OCI-LY7 (cell line): ENCODE measurements around the gene RIMS1. TPM values are rescaled to one million over a fixed set of nuclear protein-coding genes. Genes with fewer than 3 reads are reported as not detected.

ENCODE experiments used
- BruUV-seq: library from RNA; stranded (reverse); fragments of 400-500 nt; replicated peaks from 2 replicates; lab custom pipeline; 2021; lab: Mats Ljungman, UMichigan
- CTCF ChIA-PET: fragments of 300-600 bp; sonication (Branson Sonifier 250); formaldehyde crosslinking; loops from one replicate; lab custom pipeline; 2022; ENCODE audit warnings: antibody characterized with exemption; ENCODE audit not compliant: unreplicated experiment; lab: Charles Lee
- POLR2A ChIA-PET: fragments of 300-600 bp; sonication (Branson Sonifier 250); formaldehyde crosslinking; loops from one replicate; lab custom pipeline; 2022; ENCODE audit warnings: antibody characterized with exemption; lab: Charles Lee
- DNase-seq: peaks from one replicate; pipeline ENCODE4 v3.0.0-alpha.2; 2015; ENCODE audit warnings: low spot score
- H2AFZ ChIP-seq: fragments of 200-600 bp; sonication (generic), shearing (Covaris generic); 2 replicates; pipeline ENCODE4 v1.6.1; 2014; ENCODE audit warnings: mild to moderate bottlenecking, antibody characterized with exemption, low read length, moderate library complexity
- H3K27ac ChIP-seq: fragments of 200-600 bp; sonication (generic); 2 replicates; pipeline ENCODE4 v1.5.1; 2014; ENCODE audit warnings: mixed run types, low read depth, mild to moderate bottlenecking, moderate library complexity, low read length, inconsistent platforms; ENCODE audit not compliant: poor library complexity, severe bottlenecking
- H3K36me3 ChIP-seq: fragments of 200-600 bp; sonication (generic); 2 replicates; pipeline ENCODE4 v1.6.1; 2014; ENCODE audit warnings: mild to moderate bottlenecking, antibody characterized with exemption, low read length, moderate library complexity, mixed read lengths; ENCODE audit not compliant: insufficient read depth
- H3K4me1 ChIP-seq: fragments of 200-600 bp; sonication (generic); 2 replicates; pipeline ENCODE4 v1.5.1; 2014; ENCODE audit warnings: mild to moderate bottlenecking, low read length; ENCODE audit not compliant: insufficient read depth, poor library complexity, severe bottlenecking
- H3K4me2 ChIP-seq: fragments of 200-600 bp; sonication (generic); 2 replicates; pipeline ENCODE4 v1.6.1; 2014; ENCODE audit warnings: mild to moderate bottlenecking, low read length
- H3K4me3 ChIP-seq: fragments of 200-600 bp; sonication (generic); 2 replicates; pipeline ENCODE4 v1.5.1; 2014; ENCODE audit warnings: mild to moderate bottlenecking, low read depth, low read length; ENCODE audit not compliant: poor library complexity, severe bottlenecking
- H3K79me2 ChIP-seq: fragments of 200-600 bp; sonication (generic); 2 replicates; pipeline ENCODE4 v1.6.1; 2016; ENCODE audit warnings: low read depth, mild to moderate bottlenecking, low read length, moderate library complexity, mixed read lengths; ENCODE audit not compliant: insufficient read depth
- H3K9me2 ChIP-seq: fragments of 200-600 bp; sonication (generic); 2 replicates; pipeline ENCODE4 v1.6.1; 2016; ENCODE audit warnings: mild to moderate bottlenecking, low read length, mixed read lengths; ENCODE audit not compliant: insufficient read depth
- H3K9me3 ChIP-seq: fragments of 200-600 bp; sonication (generic); 2 replicates; pipeline ENCODE4 v1.6.1; 2014; ENCODE audit warnings: mild to moderate bottlenecking, mixed run types, low read length, mixed read lengths
- H4K20me1 ChIP-seq: fragments of 200-600 bp; sonication (generic); 2 replicates; pipeline ENCODE4 v1.6.1; 2014; ENCODE audit warnings: mild to moderate bottlenecking, antibody characterized with exemption, low read length, moderate library complexity, mixed read lengths; ENCODE audit not compliant: insufficient read depth
- CTCF ChIP-seq: fragments of 200-600 bp; sonication (generic); conservative IDR thresholded peaks from 2 replicates; pipeline ENCODE4 v1.5.1; 2014; ENCODE audit warnings: mild to moderate bottlenecking, antibody characterized with exemption, low read length, moderate library complexity, mixed read lengths
- EZH2phosphoT487 ChIP-seq: fragments of 200-600 bp; sonication (generic); IDR thresholded peaks from 2 replicates; pipeline ENCODE4 v1.6.1; 2018; ENCODE audit warnings: low read depth, borderline replicate concordance, mild to moderate bottlenecking, mixed run types, antibody characterized with exemption, low read length, moderate library complexity, mixed read lengths
- intact Hi-C: fragments of 100-400 bp; cut with micrococcal nuclease; formaldehyde crosslinking; loops from one replicate; pipeline ENCODE4 v1.10.0; 2022; ENCODE audit not compliant: unreplicated experiment
- total RNA-seq, 2 experiments: library from RNA; depleted of rRNA in 1 of 2; stranded (reverse); fragments of >200 nt in 1 of 2; shearing (Covaris generic) in 1 of 2; gene quantifications; 2 replicates each; pipeline ENCODE4 v1.2.3, GENCODE V29; 2014 to 2022

RIMS1 gene
- total RNA-seq, 2 experiments from 2014 or later = not detected

DNA sequence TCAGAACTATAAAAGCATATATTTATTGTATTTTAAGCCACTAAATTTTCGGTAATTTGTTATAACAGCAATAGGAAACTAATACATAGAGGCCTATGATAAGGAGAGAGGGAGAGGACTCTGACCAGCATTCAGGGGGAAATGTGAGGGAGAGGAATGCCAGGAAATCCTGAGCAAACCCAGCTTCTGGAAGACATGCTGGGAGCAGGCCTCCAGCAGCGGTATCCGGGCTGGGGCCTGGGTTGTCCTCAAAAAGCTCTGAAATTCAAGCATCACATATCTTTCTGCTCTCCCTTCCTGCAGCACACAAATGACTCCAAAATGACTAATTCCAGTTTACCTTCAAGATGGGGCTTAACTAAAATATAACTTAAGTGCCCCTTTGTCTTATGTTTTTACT lies 33.4 kb upstream of the RIMS1 start:
- intact Hi-C loops = no loop called here
- ChIA-PET CTCF (no interaction called here), POLR2A (no interaction called here)
- H3K9me3 ChIP-seq = no peaks in the 10 kb centered on the region
- no peaks in the 10 kb centered on the region for H3K36me3 ChIP-seq
- no peaks in the 10 kb centered on the region for H3K79me2 ChIP-seq
- H2AFZ ChIP-seq = no peak overlapping the region
- TF ChIP-seq CTCF (no peak), EZH2phosphoT487 (no peak)
- DNase-seq = no peak
- no TSS peak for BruUV-seq
- no peak overlapping the region for H3K4me3 ChIP-seq
- H3K27ac ChIP-seq = no peak overlapping the region
- no peak overlapping the region for H3K4me2 ChIP-seq
- H3K9me2 ChIP-seq = no peaks in the 10 kb centered on the region
- H4K20me1 ChIP-seq = no peaks in the 10 kb centered on the region
- H3K4me1 ChIP-seq = no peaks in the 10 kb centered on the region

- peak; percentile 30; the same call in 1 of the 2 replicates for TF ChIP-seq CTCF
- no peak for TF ChIP-seq EZH2phosphoT487
- H3K9me3 ChIP-seq = no peaks in the 10 kb centered on the region
- no peak overlapping the region for H3K4me3 ChIP-seq
- H3K4me1 ChIP-seq = no peaks in the 10 kb centered on the region
- H2AFZ ChIP-seq = no peak overlapping the region
- BruUV-seq = no TSS peak
- intact Hi-C loops = no loop called here
- no peak overlapping the region for H3K27ac ChIP-seq
- no peaks in the 10 kb centered on the region for H4K20me1 ChIP-seq
- no peaks in the 10 kb centered on the region for H3K36me3 ChIP-seq
- no peaks in the 10 kb centered on the region for H3K9me2 ChIP-seq
- DNase-seq = peak; percentile 1
- ChIA-PET CTCF (no interaction called here), POLR2A (no interaction called here)
- H3K79me2 ChIP-seq = no peaks in the 10 kb centered on the region
- no peak overlapping the region for H3K4me2 ChIP-seq
Observed at GRCh38 chr6:71855406-71855805, 30.9 kb upstream of the RIMS1 start.

GRCh38 chr6:71879016-71879415 lies 7.3 kb upstream of the RIMS1 start:
- Histone ChIP-seq H3K4me1 (no peaks in the 10 kb centered on the region), H4K20me1 (no peaks in the 10 kb centered on the region), H3K9me2 (no peaks in the 10 kb centered on the region), H3K79me2 (no peaks in the 10 kb centered on the region), H2AFZ (no peak overlapping the region), H3K9me3 (no peaks in the 10 kb centered on the region), H3K36me3 (no peaks in the 10 kb centered on the region), H3K27ac (no peak overlapping the region), H3K4me2 (no peak overlapping the region), H3K4me3 (no peak overlapping the region)
- TF ChIP-seq EZH2phosphoT487 (no peak), CTCF (no peak)
- no TSS peak for BruUV-seq
- ChIA-PET POLR2A (no interaction called here), CTCF (no interaction called here)
- DNase-seq = no peak
- intact Hi-C loops = no loop called here
